ENCODE data around the gene SH3BP5L.

Gene SH3BP5L

GRCh38 chr1:248849152-248849551 lies 23.4 kb upstream of the SH3BP5L start:
- Histone ChIP-seq H3K4me1 (ENCODE audit: control insufficient read depth, low read depth, low read length) (no peaks in the 10 kb centered on the region), H3K9ac (ENCODE audit: low read length) (no peak overlapping the region), H3K27ac (ENCODE audit: low read length) (no peak overlapping the region), H3K4me3 (ENCODE audit: low read length) (no peak overlapping the region), H3K36me3 (ENCODE audit: control insufficient read depth, low read depth, low read length) (peaks cover 68% of the 10 kb centered on the region), H3K27me3 (ENCODE audit: control insufficient read depth, insufficient read depth, low read length) (no peaks in the 10 kb centered on the region), H3K9me3 (ENCODE audit: control insufficient read depth, low read depth, low read length) (no peaks in the 10 kb centered on the region)

GRCh38 chr1:248848602-248849001 lies 22.9 kb upstream of the SH3BP5L start:
- H3K4me3 ChIP-seq (ENCODE audit: low read length): no peak overlapping the region
- H3K27ac ChIP-seq (ENCODE audit: low read length): no peak overlapping the region
- peaks cover 63% of the 10 kb centered on the region for H3K36me3 ChIP-seq (ENCODE audit: control insufficient read depth, low read depth, low read length)
- H3K27me3 ChIP-seq (ENCODE audit: control insufficient read depth, insufficient read depth, low read length): no peaks in the 10 kb centered on the region
- H3K4me1 ChIP-seq (ENCODE audit: control insufficient read depth, low read depth, low read length): no peaks in the 10 kb centered on the region
- H3K9ac ChIP-seq (ENCODE audit: low read length): no peak overlapping the region
- H3K9me3 ChIP-seq (ENCODE audit: control insufficient read depth, low read depth, low read length): no peaks in the 10 kb centered on the region

GRCh38 chr1:248847956-248848561 lies 22.3 kb upstream of the SH3BP5L start:
- H3K9me3 ChIP-seq (ENCODE audit: control insufficient read depth, low read depth, low read length): no peaks in the 10 kb centered on the region
- no peak overlapping the region for H3K4me3 ChIP-seq (ENCODE audit: low read length)
- no peak overlapping the region for H3K27ac ChIP-seq (ENCODE audit: low read length)
- no peak overlapping the region for H3K9ac ChIP-seq (ENCODE audit: low read length)
- peaks cover 57% of the 10 kb centered on the region for H3K36me3 ChIP-seq (ENCODE audit: control insufficient read depth, low read depth, low read length)
- no peaks in the 10 kb centered on the region for H3K4me1 ChIP-seq (ENCODE audit: control insufficient read depth, low read depth, low read length)
- H3K27me3 ChIP-seq (ENCODE audit: control insufficient read depth, insufficient read depth, low read length): no peaks in the 10 kb centered on the region

GRCh38 chr1:248847181-248847955 lies 21.7 kb upstream of the SH3BP5L start:
- Histone ChIP-seq H3K4me1 (ENCODE audit: control insufficient read depth, low read depth, low read length) (no peaks in the 10 kb centered on the region), H3K36me3 (ENCODE audit: control insufficient read depth, low read depth, low read length) (peaks cover 56% of the 10 kb centered on the region), H3K9ac (ENCODE audit: low read length) (no peak overlapping the region), H3K4me3 (ENCODE audit: low read length) (no peak overlapping the region), H3K9me3 (ENCODE audit: control insufficient read depth, low read depth, low read length) (no peaks in the 10 kb centered on the region), H3K27ac (ENCODE audit: low read length) (no peak overlapping the region), H3K27me3 (ENCODE audit: control insufficient read depth, insufficient read depth, low read length) (no peaks in the 10 kb centered on the region)

- Histone ChIP-seq H3K9ac (ENCODE audit: low read length) (no peak overlapping the region), H3K4me3 (ENCODE audit: low read length) (no peak overlapping the region), H3K36me3 (ENCODE audit: control insufficient read depth, low read depth, low read length) (peaks cover 46% of the 10 kb centered on the region), H3K27me3 (ENCODE audit: control insufficient read depth, insufficient read depth, low read length) (no peaks in the 10 kb centered on the region), H3K27ac (ENCODE audit: low read length) (no peak overlapping the region), H3K4me1 (ENCODE audit: control insufficient read depth, low read depth, low read length) (no peaks in the 10 kb centered on the region), H3K9me3 (ENCODE audit: control insufficient read depth, low read depth, low read length) (no peaks in the 10 kb centered on the region)
These were observed 18.8 kb upstream of the SH3BP5L start for GRCh38 chr1:248844526-248844925.

- Histone ChIP-seq H3K9ac (ENCODE audit: low read length) (no peak overlapping the region), H3K36me3 (ENCODE audit: control insufficient read depth, low read depth, low read length) (peaks cover 37% of the 10 kb centered on the region), H3K27me3 (ENCODE audit: control insufficient read depth, insufficient read depth, low read length) (no peaks in the 10 kb centered on the region), H3K4me1 (ENCODE audit: control insufficient read depth, low read depth, low read length) (no peaks in the 10 kb centered on the region), H3K27ac (ENCODE audit: low read length) (no peak overlapping the region), H3K9me3 (ENCODE audit: control insufficient read depth, low read depth, low read length) (no peaks in the 10 kb centered on the region), H3K4me3 (ENCODE audit: low read length) (no peak overlapping the region)
These were observed 18.0 kb upstream of the SH3BP5L start for GRCh38 chr1:248843687-248844086.

- Histone ChIP-seq H3K36me3 (ENCODE audit: control insufficient read depth, low read depth, low read length) (peaks cover 29% of the 10 kb centered on the region), H3K9ac (ENCODE audit: low read length) (no peak overlapping the region), H3K9me3 (ENCODE audit: control insufficient read depth, low read depth, low read length) (no peaks in the 10 kb centered on the region), H3K4me3 (ENCODE audit: low read length) (no peak overlapping the region), H3K4me1 (ENCODE audit: control insufficient read depth, low read depth, low read length) (no peaks in the 10 kb centered on the region), H3K27ac (ENCODE audit: low read length) (no peak overlapping the region), H3K27me3 (ENCODE audit: control insufficient read depth, insufficient read depth, low read length) (no peaks in the 10 kb centered on the region)
These were observed 17.1 kb upstream of the SH3BP5L start for GRCh38 chr1:248842781-248843331.

GRCh38 chr1:248841702-248842395 lies 16.1 kb upstream of the SH3BP5L start:
- no peaks in the 10 kb centered on the region for H3K4me1 ChIP-seq (ENCODE audit: control insufficient read depth, low read depth, low read length)
- H3K9me3 ChIP-seq (ENCODE audit: control insufficient read depth, low read depth, low read length): no peaks in the 10 kb centered on the region
- no peaks in the 10 kb centered on the region for H3K27me3 ChIP-seq (ENCODE audit: control insufficient read depth, insufficient read depth, low read length)
- no peak overlapping the region for H3K9ac ChIP-seq (ENCODE audit: low read length)
- no peak overlapping the region for H3K27ac ChIP-seq (ENCODE audit: low read length)
- no peak overlapping the region for H3K4me3 ChIP-seq (ENCODE audit: low read length)
- H3K36me3 ChIP-seq (ENCODE audit: control insufficient read depth, low read depth, low read length): peaks cover 25% of the 10 kb centered on the region

GRCh38 chr1:248840946-248841345 lies 15.2 kb upstream of the SH3BP5L start:
- Histone ChIP-seq H3K27ac (ENCODE audit: low read length) (no peak overlapping the region), H3K9ac (ENCODE audit: low read length) (no peak overlapping the region), H3K36me3 (ENCODE audit: control insufficient read depth, low read depth, low read length) (peaks cover 16% of the 10 kb centered on the region)

GRCh38 chr1:248839168-248839555 lies 13.4 kb upstream of the SH3BP5L start:
- Histone ChIP-seq H3K9me3 (ENCODE audit: control insufficient read depth, low read depth, low read length) (no peaks in the 10 kb centered on the region), H3K27ac (ENCODE audit: low read length) (no peak overlapping the region)

More at GRCh38 chr1:248840946-248841345, 15.2 kb upstream of the SH3BP5L start:
- Histone ChIP-seq H3K9me3 (ENCODE audit: control insufficient read depth, low read depth, low read length) (no peaks in the 10 kb centered on the region), H3K4me1 (ENCODE audit: control insufficient read depth, low read depth, low read length) (no peaks in the 10 kb centered on the region), H3K27me3 (ENCODE audit: control insufficient read depth, insufficient read depth, low read length) (peaks cover 4% of the 10 kb centered on the region), H3K4me3 (ENCODE audit: low read length) (no peak overlapping the region)

GRCh38 chr1:248838357-248839167 lies 12.8 kb upstream of the SH3BP5L start:
- H3K4me1 ChIP-seq (ENCODE audit: control insufficient read depth, low read depth, low read length): no peaks in the 10 kb centered on the region
- H3K9ac ChIP-seq (ENCODE audit: low read length): peak overlapping the region; percentile 81
- peaks cover 12% of the 10 kb centered on the region for H3K27me3 ChIP-seq (ENCODE audit: control insufficient read depth, insufficient read depth, low read length)
- H3K36me3 ChIP-seq (ENCODE audit: control insufficient read depth, low read depth, low read length): no peaks in the 10 kb centered on the region
- no peaks in the 10 kb centered on the region for H3K9me3 ChIP-seq (ENCODE audit: control insufficient read depth, low read depth, low read length)
- peak overlapping the region; percentile 86 for H3K4me3 ChIP-seq (ENCODE audit: low read length)
- H3K27ac ChIP-seq (ENCODE audit: low read length): peak overlapping the region; percentile 66

More at GRCh38 chr1:248839168-248839555, 13.4 kb upstream of the SH3BP5L start:
- H3K4me1 ChIP-seq (ENCODE audit: control insufficient read depth, low read depth, low read length): no peaks in the 10 kb centered on the region
- peak overlapping the region; percentile 81 for H3K9ac ChIP-seq (ENCODE audit: low read length)
- peak overlapping the region; percentile 86 for H3K4me3 ChIP-seq (ENCODE audit: low read length)
- H3K36me3 ChIP-seq (ENCODE audit: control insufficient read depth, low read depth, low read length): no peaks in the 10 kb centered on the region
- H3K27me3 ChIP-seq (ENCODE audit: control insufficient read depth, insufficient read depth, low read length): peaks cover 8% of the 10 kb centered on the region

Data from iPS-18a (cell line).